Measurements from ENCODE around the gene SSH2.
"Not testable (repeated sequence)": the region's sequence is repeated elsewhere in the genome, so short reads cannot be mapped to it uniquely, and the experiment has no call there.

The SSH2 gene

DNA sequence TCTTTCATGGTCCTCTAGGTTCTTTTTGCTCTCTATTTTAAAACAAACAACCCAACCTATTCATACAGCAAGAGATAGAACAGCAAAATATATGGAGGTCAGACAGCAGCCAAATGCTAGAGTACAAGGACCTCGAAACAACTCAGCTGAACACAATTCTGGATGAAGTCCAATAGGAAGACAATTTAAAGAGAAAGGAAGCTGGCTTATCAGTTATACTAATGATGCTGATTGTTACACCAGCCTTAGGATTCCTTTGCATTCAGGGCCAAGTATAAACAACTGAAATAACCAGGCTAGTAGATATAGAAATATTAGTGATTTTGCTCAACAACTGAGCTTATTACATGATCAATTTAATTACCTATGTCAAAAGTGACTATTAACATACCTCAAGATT lies 2.5 kb downstream of the SSH2 start:
- no peak for DNase-seq

DNA sequence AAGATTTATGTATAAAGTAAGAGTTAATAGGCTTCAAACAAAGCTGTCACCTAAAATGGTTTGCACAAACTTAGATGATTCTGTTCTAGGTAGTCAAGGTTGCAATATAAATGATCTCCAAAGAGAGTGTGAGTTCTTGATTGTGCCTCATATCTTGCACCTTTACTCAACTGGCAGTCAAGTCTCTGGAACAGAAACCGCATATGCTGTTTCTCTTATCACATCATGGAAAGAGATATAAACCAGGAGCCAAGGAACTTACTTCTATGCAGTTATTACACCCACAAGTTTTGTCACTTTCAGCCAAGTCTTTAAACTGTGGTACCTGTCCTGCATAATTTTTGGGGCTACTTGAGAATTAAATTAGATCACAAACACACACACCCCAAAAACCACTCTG lies 5.2 kb downstream of the SSH2 start:
- no peak for DNase-seq

DNA sequence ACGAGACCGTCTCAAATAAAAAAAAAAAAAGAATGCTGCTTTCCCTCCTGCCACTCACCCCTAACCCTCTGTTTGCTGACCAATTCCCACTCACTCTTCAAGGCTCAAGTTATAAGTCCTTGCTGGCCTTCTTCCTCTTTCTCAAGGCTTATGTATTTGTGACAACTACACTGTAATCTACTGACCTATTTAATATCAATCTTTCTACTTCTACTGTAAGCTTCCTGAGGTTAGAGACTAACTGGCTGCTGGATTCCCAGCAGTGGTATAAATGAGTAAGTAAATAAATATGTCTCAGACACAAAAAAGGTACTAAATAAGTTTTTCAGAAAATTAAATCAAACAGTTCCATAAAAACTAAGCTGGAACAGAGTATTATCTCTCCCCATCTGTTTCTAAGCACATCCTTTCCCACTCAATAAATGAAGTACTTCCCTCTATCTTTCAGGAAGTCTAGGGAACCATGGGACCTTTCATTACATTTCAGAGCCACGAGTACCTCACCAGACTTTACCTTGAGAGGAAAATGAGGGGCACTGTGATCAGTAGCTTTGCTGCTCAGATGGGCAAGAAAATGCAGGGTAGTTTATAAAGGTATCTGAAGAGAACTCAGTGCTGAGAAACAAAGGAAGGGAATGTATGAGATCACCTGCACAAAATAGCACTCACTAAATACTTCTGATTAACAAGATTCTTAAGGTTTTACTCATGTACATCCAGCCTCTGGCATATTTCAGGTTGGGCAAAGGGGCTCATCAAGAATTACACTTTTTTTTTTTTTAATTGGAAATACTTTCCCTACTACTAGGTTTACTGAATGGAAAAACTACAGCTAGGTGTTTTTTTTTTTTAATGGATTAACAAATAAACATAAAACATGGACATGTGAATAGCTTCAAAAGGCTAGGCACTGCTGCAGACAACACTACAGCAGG lies 10.8 kb downstream of the SSH2 start:
- no peak for DNase-seq

DNA sequence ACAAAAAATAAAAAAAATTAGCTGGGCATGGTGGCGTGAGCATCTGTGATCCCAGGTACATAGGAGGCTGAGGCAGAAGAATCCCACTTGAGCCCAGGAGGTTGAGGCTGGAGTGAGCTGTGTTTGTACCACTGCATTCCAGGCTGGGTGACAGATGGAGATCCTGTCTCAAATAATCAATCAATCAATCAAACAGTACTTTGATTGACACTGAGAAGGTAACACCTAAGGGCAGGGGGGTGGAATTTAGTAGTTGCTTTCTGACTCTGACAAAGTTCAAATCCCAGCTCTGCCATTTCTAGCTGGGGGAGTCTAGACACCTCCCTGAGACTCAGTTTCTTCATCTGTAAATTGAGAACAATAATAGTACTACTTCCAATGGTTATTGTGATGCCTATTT lies 12.0 kb downstream of the SSH2 start:
- no peak for DNase-seq

DNA sequence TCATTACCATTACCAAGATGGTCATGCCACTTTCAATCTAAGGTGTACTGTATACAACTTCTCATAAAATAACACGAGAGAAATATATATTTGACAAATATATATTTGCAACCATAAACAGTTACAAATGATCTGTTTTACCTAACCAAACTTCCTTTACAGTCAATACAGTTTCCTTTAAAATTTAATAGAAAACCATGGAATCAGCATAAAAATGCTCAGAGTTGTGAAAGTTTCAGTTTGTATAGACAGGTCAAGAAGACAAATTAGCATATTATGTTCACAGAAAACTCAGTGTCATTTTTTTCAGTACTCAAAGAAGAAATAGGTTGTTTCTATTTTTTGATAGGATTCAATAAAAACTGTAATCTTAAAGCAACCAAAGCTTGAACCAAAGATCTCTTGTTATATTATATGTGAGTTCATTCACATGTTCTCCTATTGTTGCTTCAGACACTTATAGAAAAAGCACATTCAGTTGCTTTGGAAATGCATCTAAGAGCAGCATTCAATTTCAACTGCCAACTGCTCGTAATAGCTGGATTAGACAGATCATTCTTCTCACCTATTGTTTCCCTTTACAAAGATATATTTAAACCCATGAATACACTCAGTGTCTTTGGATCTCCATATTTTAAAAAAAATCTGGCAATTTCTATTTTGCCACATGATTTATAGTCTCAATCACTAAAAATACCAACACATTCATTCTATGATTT lies 15.1 kb downstream of the SSH2 start:
- no peak for DNase-seq

DNA sequence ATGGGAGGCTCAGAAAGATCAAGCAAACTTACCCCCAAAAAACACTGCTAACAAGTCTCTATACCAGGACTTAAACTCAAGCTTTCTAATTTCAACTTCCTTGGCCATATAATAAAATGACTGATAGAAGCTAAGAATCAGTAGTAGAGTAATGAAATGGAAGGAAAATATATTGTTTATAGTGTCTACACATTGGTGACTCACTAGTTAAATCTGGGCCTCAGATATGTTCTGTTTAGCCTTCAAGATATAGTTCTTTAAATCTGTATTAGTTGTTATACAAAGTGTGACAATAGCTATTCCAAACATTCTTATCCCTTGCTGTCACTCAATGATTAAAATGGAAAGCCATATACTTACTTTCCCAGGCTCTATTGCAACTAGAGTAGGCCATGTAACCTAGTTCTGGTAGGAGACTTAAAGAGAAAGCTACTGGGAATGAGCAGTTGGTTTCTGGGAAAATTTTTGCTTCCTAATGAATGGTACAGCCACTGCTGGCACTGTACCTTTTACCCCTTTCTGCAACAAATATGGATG lies 18.3 kb downstream of the SSH2 start:
- no peak for DNase-seq

DNA sequence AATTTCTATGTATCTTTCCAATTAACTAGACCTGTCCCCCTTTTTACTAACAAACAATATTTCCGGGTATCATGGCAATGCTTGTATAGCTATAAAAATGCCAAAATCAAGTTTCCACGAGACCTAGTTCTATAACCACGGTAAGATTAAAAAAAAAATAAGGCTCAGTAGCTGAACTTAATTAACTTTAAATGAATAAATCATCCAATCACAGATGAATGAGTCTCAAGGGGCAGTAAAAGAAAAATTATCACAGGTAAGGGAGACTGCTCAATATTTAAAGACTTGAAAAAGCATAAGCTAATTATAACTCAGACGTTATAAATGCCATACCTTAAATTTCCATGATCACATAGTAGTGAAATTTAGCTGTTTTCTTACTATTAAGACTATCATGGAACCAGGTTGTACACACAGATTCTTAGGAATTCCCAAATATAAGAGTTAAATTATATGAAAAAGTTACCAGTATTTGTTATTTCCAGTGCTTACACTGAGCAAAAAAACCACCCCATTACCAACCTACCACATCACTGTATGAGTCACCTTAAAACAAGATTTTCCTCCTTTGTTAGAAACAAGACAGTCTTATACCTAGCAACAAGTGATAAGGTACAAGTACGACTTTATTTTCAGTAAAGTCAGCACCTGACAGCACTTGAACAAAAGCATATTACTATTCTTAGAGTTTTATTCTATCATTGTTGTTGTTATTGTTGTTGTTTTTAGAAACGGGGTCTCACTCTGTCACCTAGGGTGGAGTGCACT lies 20.6 kb downstream of the SSH2 start:
- no peak for DNase-seq

DNA sequence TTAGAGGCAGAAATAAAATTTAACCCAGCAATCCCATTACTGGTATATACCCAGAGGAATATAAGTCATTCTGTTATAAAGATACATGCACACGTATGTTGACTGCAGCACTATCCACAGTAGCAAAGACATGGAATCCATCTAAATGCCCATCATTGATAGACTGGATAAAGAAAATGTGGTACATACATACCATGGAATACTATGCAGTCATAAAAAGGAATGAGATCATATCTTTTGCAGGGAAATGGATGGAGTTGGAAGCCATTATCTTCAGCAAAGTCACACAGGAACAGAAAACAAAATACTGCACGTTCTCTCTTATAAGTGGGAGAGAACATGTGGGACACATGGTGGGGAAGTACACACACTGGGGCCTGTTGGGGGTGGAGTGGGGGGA lies 23.1 kb downstream of the SSH2 start:
- DNase-seq: no peak

DNA sequence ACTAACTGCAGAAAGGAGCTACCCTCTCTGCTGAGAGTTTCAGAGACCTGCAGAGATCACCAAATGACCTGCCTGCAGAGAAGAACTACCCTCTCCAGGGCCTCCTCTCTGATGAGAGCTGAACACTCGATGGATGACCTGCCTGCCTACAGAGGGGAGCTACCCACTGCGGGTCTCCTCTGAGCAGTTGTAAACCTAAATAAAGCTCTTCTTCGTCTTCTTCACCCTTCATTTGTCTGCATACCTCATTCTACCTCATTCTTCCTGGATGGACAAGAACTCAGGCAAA lies 24.2 kb downstream of the SSH2 start:
- DNase-seq: no peak

DNA sequence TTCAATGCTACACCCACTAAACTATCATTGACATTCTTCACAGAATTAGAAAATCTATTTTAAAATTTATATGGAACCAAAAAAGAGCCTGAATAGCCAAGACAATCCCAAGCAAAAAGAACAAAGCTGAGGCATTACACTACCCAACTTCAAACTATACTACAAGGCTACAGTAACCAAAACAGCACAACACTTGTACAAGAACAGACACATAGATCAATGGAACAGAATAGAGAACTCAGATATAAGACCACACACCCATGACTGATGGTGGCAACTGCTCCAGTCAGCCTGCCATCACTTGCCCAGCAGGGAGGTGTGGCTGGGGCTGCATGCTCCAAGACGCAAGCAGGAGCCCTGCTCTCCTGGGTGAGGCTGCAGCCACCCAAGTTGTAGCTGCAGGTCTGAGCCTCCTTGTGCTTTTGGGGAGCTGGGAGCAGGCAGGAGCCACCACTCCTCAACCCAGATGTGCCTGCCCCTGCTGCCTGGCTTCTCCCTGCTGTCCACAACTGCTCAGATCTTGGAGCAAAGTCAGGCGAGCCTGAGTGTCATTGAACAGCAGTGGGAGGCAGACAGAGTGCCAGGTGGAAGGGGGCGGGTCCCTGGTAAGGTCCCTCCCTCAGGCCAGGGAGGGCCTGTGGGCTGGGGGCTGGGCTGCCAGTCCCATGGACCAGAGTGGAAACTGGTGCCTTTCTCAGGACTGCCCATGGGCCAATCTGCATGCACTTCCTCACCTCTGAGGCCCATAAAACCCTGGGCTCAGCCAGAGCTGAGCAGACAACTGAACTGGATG lies 24.7 kb downstream of the SSH2 start:
- DNase-seq: no peak

DNA sequence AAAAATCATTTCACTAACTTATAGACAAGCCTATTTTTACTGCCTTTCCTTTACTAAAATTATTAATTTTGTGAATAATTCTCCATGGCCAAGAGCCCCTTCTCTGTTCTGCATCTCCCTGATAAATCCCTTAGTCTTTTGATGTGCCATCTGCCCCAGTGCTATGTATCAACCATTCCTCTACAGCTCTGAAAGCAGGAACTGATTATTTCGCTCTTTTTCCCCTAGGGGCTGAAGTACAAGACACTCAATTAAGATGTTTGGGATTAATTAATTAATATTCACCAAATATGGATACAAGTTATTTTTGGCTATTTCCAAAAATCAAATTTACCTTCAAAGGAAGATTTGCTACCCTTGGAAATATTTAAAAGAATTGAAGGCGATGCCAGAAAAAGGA lies 26.6 kb downstream of the SSH2 start:
- no peak for DNase-seq

DNA sequence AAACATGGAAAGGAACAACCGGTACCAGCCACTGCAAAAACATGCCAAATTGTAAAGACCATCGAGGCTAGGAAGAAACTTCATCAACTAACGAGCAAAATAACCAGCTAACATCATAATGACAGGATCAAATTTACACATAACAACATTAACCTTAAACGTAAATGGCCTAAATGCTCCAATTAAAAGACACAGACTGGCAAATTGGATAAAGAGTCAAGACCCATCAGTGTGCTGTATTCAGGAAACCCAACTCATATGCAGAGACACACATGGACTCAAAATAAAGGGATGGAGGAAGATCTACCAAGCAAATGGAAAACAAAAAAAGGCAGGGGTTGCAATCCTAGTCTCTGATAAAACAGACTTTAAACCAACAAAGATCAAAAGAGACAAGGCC lies 32.9 kb downstream of the SSH2 start:
- not testable (repeated sequence) for DNase-seq

DNA sequence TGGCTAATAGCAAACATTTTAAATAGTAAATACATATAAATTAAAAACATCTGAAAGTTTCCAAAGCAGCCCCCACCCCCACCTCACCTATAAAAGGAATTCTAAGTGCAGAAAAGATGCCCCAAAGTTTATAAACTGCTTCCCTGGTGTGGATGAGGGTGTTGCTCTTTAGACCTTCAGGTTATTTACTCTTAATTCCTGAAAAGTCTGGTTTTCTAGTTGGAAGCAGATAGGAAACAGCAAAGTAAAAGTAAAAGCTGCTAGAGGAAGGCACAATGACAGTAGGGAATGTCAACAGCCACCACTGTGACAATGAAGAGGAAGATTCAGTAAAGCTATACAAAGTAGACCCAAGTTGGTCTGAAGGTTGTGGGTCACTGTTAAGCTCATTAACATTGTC lies 37.8 kb downstream of the SSH2 start:
- DNase-seq: no peak

DNA sequence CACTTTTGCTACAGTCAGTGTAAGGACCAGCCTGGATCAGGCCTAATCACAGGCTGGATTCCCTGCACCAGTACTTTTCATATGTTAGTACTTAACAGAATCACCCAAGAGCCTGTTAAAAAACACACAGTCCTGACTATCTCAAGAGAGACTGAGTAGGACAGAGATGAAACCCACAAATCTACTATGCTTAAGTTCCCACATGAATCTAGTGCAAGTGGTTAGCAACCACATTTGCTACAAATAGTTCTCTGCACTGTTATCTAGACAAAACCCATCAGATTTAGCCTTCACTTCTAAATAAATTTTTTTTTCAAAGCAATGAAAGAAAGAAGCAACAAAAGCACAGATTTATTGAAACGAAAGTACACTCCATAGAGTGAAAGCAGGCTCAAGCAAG lies 38.9 kb downstream of the SSH2 start:
- DNase-seq: no peak

DNA sequence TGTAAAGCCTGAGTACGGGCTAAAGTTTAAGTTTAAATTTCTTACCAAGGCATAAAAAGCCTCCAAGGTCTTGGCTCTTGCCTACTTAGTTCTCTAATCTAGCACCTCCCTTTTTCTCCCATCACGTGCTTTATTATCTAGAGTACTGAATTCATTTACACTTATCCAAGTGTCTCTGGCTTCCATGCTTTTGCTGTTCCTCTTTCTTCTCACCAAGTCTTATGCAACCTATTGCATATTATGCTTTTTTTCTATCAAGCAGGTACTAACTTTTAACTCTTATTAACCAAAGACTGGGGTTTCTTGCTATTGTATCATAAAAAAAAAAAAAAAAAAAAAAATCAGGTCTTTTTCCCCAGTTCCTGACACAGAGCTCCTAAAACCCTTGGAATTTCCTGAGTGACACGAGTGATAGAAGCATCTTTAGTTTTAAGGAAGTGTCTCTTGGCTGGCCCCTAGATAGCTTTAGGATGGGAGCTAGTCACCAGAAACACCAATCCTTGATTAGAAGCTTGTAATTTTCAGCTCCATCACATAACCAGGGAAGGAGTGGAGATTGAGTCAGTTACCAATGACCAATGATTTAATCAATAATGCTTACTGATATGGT lies 44.9 kb downstream of the SSH2 start:
- DNase-seq: no peak

DNA sequence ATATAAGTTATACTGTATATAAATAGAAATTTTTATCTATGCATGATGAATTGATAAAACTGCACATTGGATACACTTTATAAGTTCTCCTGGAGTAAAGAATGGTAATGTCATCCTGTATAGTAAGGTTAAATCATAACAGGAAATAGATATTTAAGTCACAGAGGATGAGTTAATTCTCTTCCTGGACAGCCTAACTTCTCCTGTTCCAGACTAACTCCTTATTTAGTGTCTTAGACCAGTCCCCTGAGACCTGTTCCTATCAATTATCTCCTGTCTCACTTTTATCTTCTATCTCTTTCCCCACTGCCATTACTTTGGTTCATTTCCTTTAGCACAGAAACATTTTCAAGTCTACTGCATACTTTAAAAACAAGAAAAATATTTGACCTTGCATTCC lies 46.5 kb downstream of the SSH2 start:
- no peak for DNase-seq

DNA sequence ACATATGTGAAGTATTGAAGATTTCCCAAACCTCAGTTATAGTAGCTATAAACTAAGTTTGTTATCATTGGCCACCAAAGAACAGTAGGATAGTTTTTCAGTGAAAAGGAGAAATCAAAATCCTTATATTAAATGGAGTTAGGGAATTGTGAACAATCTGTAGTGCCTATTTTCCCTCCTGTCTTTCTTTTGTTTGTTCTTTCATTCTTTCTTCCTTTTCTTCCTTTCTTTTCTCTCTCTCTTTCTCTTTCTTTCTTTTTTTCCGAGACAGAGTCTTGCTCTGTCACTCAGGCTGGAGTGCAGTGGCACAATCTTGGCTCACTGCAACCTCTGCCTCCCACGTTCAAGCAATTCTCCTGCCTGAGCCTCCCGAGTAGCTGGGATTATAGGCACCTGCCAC lies 48.8 kb downstream of the SSH2 start:
- no peak for DNase-seq

DNA sequence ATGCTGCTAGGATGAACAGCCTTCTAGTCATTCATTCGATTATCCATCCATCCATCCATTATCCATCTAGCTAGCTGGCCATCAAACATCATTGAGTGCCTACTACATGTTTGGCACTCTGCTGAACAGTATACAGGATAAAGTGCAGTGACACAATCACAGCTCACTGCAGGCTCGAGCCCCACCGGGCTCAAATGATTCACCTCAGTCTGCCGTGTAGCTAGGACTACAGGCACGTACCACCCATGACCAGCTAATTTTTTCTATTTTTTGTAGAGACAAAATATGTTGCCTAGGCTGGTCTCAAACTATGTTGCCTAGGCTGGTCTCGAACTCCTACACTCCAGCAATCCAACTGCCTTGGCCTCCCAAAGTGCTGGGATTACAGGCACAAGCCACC lies 50.0 kb downstream of the SSH2 start:
- DNase-seq: no peak

DNA sequence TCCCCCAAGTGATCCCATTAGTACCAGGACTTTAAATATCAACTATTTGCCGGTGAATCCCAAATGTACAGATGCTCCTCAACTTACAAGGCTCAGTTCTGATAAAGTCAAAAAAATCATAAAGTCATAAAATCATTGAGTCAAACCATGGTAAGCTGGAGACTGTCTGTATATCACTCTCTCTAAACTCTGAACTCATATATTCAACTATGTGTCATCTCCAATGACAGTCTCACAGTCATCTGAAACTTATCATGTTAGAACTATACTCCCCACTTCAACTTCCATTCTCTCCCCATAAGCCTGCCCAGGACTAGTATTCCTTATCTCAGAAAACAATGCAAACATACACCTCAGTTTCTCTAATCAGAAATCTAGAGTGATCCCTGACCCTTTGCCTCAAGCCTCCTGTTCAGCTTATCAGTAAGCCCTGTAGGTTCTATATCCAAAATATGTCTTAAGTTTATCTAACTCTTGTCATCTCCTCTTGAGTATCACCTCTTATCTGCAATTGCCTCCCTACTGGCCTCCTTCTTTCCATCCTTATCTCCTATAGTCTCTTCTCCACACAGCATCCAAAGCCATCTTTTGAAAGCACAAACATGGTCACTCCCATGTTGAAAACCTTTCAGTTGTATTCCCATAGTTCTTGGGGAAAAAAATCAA lies 55.0 kb downstream of the SSH2 start:
- DNase-seq: no peak

DNA sequence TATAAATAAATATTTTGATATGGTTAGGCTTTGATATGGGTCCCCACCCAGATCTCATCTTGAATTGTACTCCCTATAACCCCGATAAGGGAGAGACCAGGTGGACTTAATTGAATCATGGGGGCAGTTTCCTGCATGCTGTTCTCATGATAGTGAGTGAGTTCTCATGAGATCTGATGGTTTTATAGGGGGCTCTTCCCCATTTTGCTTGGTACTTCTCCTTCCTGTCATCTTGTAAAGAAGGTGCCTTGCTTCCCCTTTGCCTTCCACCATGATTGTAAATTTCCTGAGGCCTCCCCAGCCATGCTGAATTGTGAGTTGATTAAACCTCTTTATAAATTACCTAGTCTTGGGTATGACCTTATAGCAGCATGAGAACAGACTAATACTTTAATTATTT lies 55.7 kb downstream of the SSH2 start:
- not testable (repeated sequence) for DNase-seq

DNA sequence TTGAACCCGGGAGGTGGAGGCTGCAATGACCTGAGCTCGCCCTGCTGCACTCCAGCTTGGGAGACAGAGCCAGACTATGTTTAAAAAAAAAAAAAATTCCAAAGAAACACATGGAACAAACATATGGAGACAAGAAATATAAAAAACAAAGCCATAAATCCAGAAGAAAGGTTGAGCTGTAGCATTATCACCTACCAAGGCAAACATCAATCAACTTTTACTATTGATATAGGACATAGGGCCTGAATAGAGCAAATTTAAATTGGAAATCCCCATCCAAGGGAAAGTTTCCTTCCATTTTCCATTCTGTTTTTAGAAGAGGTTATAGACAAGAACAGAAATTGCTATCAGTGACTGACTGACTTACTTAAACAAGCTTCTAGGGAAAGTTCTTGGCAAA lies 56.6 kb downstream of the SSH2 start:
- DNase-seq: no peak

Data from activated gamma-delta T cell (primary cell).